K562 (cell line): ENCODE measurements around the gene GP2. TPM values are rescaled to one million over a fixed set of nuclear protein-coding genes. Genes with fewer than 3 reads are reported as not detected.

Experiments
- ATAC-seq: fragments of 200-7000 bp; cut with Tn5 transposase; 3 replicates; pipeline ENCODE4 v1.9.1; 2020; ENCODE audit warnings: moderate library complexity
- BruUV-seq: library from RNA; stranded (reverse); fragments of 400-500 nt; replicated peaks from 2 replicates; lab custom pipeline; 2021; lab: Mats Ljungman, UMichigan
- CTCF ChIA-PET: fragments of 300-600 bp; formaldehyde crosslinking; extraction: SDS; loops from one replicate; lab custom pipeline; 2021; ENCODE audit warnings: low intra/inter-chr PET ratio; lab: Yijun Ruan, JAX
- POLR2A ChIA-PET: fragments of 300-600, 350-650 bp; sonication (Branson Sonifier 250); formaldehyde crosslinking; extraction: SDS; loops from one replicate; lab custom pipeline; 2021; ENCODE audit warnings: antibody characterized with exemption, inconsistent platforms; lab: Yijun Ruan, JAX
- DNase-seq, 4 experiments: peaks; one replicate each; pipeline versions ENCODE4 v3.0.0 to v3.0.0-alpha.2; 2011 to 2018; ENCODE audit warnings: low spot score in 3 of 4, mixed read lengths in 3 of 4; ENCODE audit errors: extremely low read depth in 1 of 4
- FAIRE-seq: peaks from 2 replicates; lab custom pipeline; 2011; peaks lifted over from hg19 to GRCh38; lab: Jason Lieb, UNC
- H2AFZ ChIP-seq: 2 replicates; pipeline ENCODE4 v1.6.0; 2011; ENCODE audit warnings: low read depth, low read length, control low read depth, inconsistent platforms
- H3K27ac ChIP-seq: fragments of 200-600 bp; 3 replicates; pipeline ENCODE4 v1.8.0; 2011; ENCODE audit warnings: low read depth, mild to moderate bottlenecking, control low read depth, inconsistent platforms, low read length, moderate library complexity, mixed read lengths; ENCODE audit errors: extremely low read depth
- H3K27me3 ChIP-seq, 2 experiments: fragments of 300-600 bp in 1 of 2; 2 replicates in 1 of 2; 3 replicates in 1 of 2; pipeline versions ENCODE4 v1.6.0 to v1.8.0; 2011; ENCODE audit warnings: inconsistent platforms in 2 of 2, low read length in 2 of 2, mild to moderate bottlenecking in 1 of 2, mixed read lengths in 1 of 2, moderate library complexity in 1 of 2; ENCODE audit not compliant: control insufficient read depth in 2 of 2, insufficient read depth in 2 of 2
- H3K36me3 ChIP-seq: fragments of 300-600 bp; 3 replicates; pipeline ENCODE4 v1.8.0; 2011; ENCODE audit warnings: mild to moderate bottlenecking, low read length, inconsistent platforms; ENCODE audit not compliant: control insufficient read depth, insufficient read depth
- H3K4me1 ChIP-seq, 2 experiments: fragments of 200-600 bp in 1 of 2; replicated peaks in 1 of 2; 2 replicates in 1 of 2; 3 replicates in 1 of 2; pipeline versions ENCODE4 v1.5.1 to v1.8.0; 2011; ENCODE audit warnings: inconsistent platforms in 2 of 2, low read length in 2 of 2, mild to moderate bottlenecking in 1 of 2, mixed read lengths in 1 of 2, moderate library complexity in 1 of 2; ENCODE audit not compliant: control insufficient read depth in 2 of 2, insufficient read depth in 2 of 2
- H3K4me2 ChIP-seq: 2 replicates; pipeline ENCODE4 v1.6.1; 2011; ENCODE audit warnings: low read length, control low read depth, inconsistent platforms, mixed read lengths; ENCODE audit not compliant: insufficient read depth
- H3K4me3 ChIP-seq: fragments of 200-600 bp; sonication (generic), shearing (Covaris generic); 2 replicates; pipeline ENCODE4 v1.5.1; 2016; ENCODE audit warnings: control low read depth, inconsistent platforms
- H3K79me2 ChIP-seq: fragments of 200-600 bp; 3 replicates; pipeline ENCODE4 v1.8.0; 2011; ENCODE audit warnings: low read length, inconsistent platforms; ENCODE audit not compliant: control insufficient read depth, insufficient read depth
- H3K9ac ChIP-seq, 2 experiments: 2 replicates each; pipeline versions ENCODE4 v1.6.0 to v1.6.1; 2011; ENCODE audit warnings: low read depth in 2 of 2, low read length in 2 of 2, control low read depth in 1 of 2, inconsistent platforms in 1 of 2, mild to moderate bottlenecking in 1 of 2, mixed read lengths in 1 of 2; ENCODE audit not compliant: insufficient read depth in 1 of 2
- H3K9me1 ChIP-seq: one replicate; pipeline ENCODE4 v1.6.0; 2011; ENCODE audit warnings: inconsistent platforms, mild to moderate bottlenecking, low read length, moderate library complexity; ENCODE audit not compliant: control insufficient read depth, insufficient read depth
- H3K9me3 ChIP-seq: replicated peaks from 2 replicates; pipeline ENCODE4 v1.5.1; 2011; ENCODE audit warnings: low read depth, low read length, inconsistent platforms; ENCODE audit not compliant: control insufficient read depth, insufficient read depth
- H4K20me1 ChIP-seq: replicated peaks from 2 replicates; pipeline ENCODE4 v1.6.1; 2011; ENCODE audit warnings: low read length, inconsistent platforms, mixed read lengths; ENCODE audit not compliant: control insufficient read depth, insufficient read depth
- ATF4 ChIP-seq: fragments of 450-650 bp; formaldehyde crosslinking; IDR thresholded peaks from 2 replicates; pipeline ENCODE4 v1.4.0; 2022; ENCODE audit warnings: mild to moderate bottlenecking, moderate library complexity
- BCL6 ChIP-seq: fragments of 250-450 bp; sonication (Bioruptor Pico); IDR thresholded peaks from 2 replicates; pipeline ENCODE4 v1.4.0; 2020
- C11orf30 ChIP-seq: fragments of 450-650 bp; IDR thresholded peaks from 2 replicates; pipeline ENCODE4 v1.6.1; 2016; ENCODE audit warnings: low read depth, mild to moderate bottlenecking
- CTBP1 ChIP-seq: fragments of 450-650 bp; IDR thresholded peaks from 2 replicates; pipeline ENCODE4 v1.6.1; 2016; ENCODE audit warnings: borderline replicate concordance
- GATAD2A ChIP-seq: fragments of 450-650 bp; IDR thresholded peaks from 2 replicates; pipeline ENCODE4 v1.6.1; 2017
- GTF2A2 ChIP-seq: IDR thresholded peaks from 2 replicates; pipeline ENCODE4 v1.6.1; 2016; ENCODE audit warnings: mild to moderate bottlenecking, missing genetic modification characterization, missing compliant biosample characterization
- HMGN3 ChIP-seq: IDR thresholded peaks from 2 replicates; pipeline ENCODE4 v1.6.1; 2011; ENCODE audit warnings: borderline replicate concordance, low read depth, mild to moderate bottlenecking, mixed read lengths, low read length; ENCODE audit not compliant: insufficient read length; ENCODE audit errors: extremely low read depth
- LARP7 ChIP-seq: fragments of 450-650 bp; IDR thresholded peaks from 2 replicates; pipeline ENCODE4 v1.6.1; 2016
- NFE2 ChIP-seq: IDR thresholded peaks from 2 replicates; pipeline ENCODE4 v1.6.1; 2014; ENCODE audit warnings: antibody characterized with exemption, low read depth
- NR2C2 ChIP-seq, 2 experiments: fragments of 200-800 bp in 1 of 2; sonication (Bioruptor generic) in 1 of 2; sonication (generic) in 1 of 2; formaldehyde crosslinking in 1 of 2; IDR thresholded peaks; 2 replicates each; pipeline versions ENCODE4 v1.6.1 to v1.8.0; 2016 to 2022; ENCODE audit warnings: mild to moderate bottlenecking in 1 of 2, missing compliant biosample characterization in 1 of 2, missing genetic modification characterization in 1 of 2, missing genetic modification reagents in 1 of 2
- PCBP2 ChIP-seq: fragments of 200-400 bp; formaldehyde crosslinking; IDR thresholded peaks from 2 replicates; pipeline ENCODE4 v1.6.1; 2018; ENCODE audit warnings: low read length, low read depth, mild to moderate bottlenecking, moderate library complexity; ENCODE audit not compliant: poor library complexity, severe bottlenecking
- PRMT5 ChIP-seq: sonication (generic); formaldehyde crosslinking; IDR thresholded peaks from 2 replicates; pipeline ENCODE4 v1.5.0; 2020; ENCODE audit warnings: missing genetic modification reagents
- SMC3 ChIP-seq: conservative IDR thresholded peaks from 2 replicates; pipeline ENCODE4 v1.6.1; 2011; ENCODE audit warnings: low read depth, low read length, improper control_type of control experiment; ENCODE audit not compliant: insufficient read depth
- SNAPC5 ChIP-seq: fragments of 250-450 bp; sonication (Bioruptor Pico); IDR thresholded peaks from 2 replicates; pipeline ENCODE4 v1.8.0; 2021; ENCODE audit warnings: moderate library complexity, mild to moderate bottlenecking, inconsistent platforms
- STAG1 ChIP-seq: sonication (generic); formaldehyde crosslinking; IDR thresholded peaks from 2 replicates; pipeline ENCODE4 v1.5.0; 2020; ENCODE audit warnings: missing genetic modification reagents, borderline replicate concordance
- TAF1 ChIP-seq: IDR thresholded peaks from 2 replicates; pipeline ENCODE4 v1.6.1; 2011; ENCODE audit warnings: mild to moderate bottlenecking, low read length, moderate library complexity; ENCODE audit not compliant: insufficient read depth, control insufficient read depth, severe bottlenecking; ENCODE audit errors: extremely low read depth
- TAF9B ChIP-seq: fragments of 450-650 bp; IDR thresholded peaks from 2 replicates; pipeline ENCODE4 v1.6.1; 2018; ENCODE audit warnings: mild to moderate bottlenecking; ENCODE audit not compliant: partially characterized antibody
- XRCC4 ChIP-seq: IDR thresholded peaks from one replicate; pipeline ENCODE4 v1.6.1; 2011; ENCODE audit not compliant: insufficient read depth, insufficient read length; ENCODE audit errors: extremely low read depth
- ZBTB12 ChIP-seq: fragments of 250-450 bp; sonication (Bioruptor Pico); IDR thresholded peaks from 2 replicates; pipeline ENCODE4 v1.4.0; 2020
- WGBS: fragments of 100-300 bp; shearing (Covaris generic); methylation state at CpG from one replicate; pipeline ENCODE4 v1.1.6; 2016; ENCODE audit warnings: low coverage, mixed read lengths; ENCODE audit not compliant: insufficient coverage; ENCODE audit errors: missing lambda C conversion rate; 5-methylcytosine and 5-hydroxymethylcytosine counted together
- in situ Hi-C: fragments of 300-500 bp; cut with MboI; formaldehyde crosslinking; loops from 4 replicates; pipeline ENCODE4 v1.15.0; 2018; ENCODE audit warnings: inconsistent platforms, mixed read lengths
- intact Hi-C: fragments of 100-400 bp; cut with micrococcal nuclease; formaldehyde crosslinking; loops from 2 replicates; pipeline ENCODE4 v1.14.2; 2022
- polyA plus RNA-seq, 8 experiments: library from polyadenylated mRNA; depleted of rRNA in 4 of 8; stranded (reverse) in 5 of 8; unstranded in 3 of 8; fragments of >200 nt; fragmentation: Nextera tagmentation in 2 of 8; fragmentation: Illumina TruSeq in 1 of 8; extraction: Ambion mirVana in 2 of 8; extraction: Trizol in 1 of 8; gene quantifications; 2 replicates each; pipeline versions ENCODE4 v1.2.1 to v1.2.3, GENCODE V29; 2011 to 2014; ENCODE audit warnings: inconsistent platforms in 1 of 8, missing spikeins in 1 of 8
- total RNA-seq, 7 experiments: library from RNA; depleted of rRNA in 6 of 7; stranded (reverse); fragments of >200 nt in 6 of 7; fragmentation: Illumina TruSeq in 2 of 7; extraction: Trizol in 2 of 7; gene quantifications; 2 replicates each; pipeline versions ENCODE4 v1.2.1 to v1.2.3, GENCODE V29; 2011 to 2021; ENCODE audit warnings: low replicate concordance in 1 of 7

GP2 gene
- total and polyA plus RNA-seq, 9 of the 15 experiments (the other 6 are each of a cell fraction or from before 2014, with no cell fraction given) = 5.9 TPM; not detected in 8

- H3K4me2 ChIP-seq = no peak overlapping the region
- no peak overlapping the region for H3K27ac ChIP-seq
- H3K9me1 ChIP-seq = no peaks in the 10 kb centered on the region
- no peak overlapping the region for H3K9ac ChIP-seq
- no peak overlapping the region for H3K4me3 ChIP-seq
- ChIA-PET CTCF (no interaction called here), POLR2A (no interaction called here)
- peaks cover 3% of the 10 kb centered on the region; the same call in 1 of the 2 replicates for H4K20me1 ChIP-seq
- no peak for DNase-seq
- no peaks in the 10 kb centered on the region for H3K27me3 ChIP-seq
- intact Hi-C loops = no loop called here
- no peak for TF ChIP-seq NR2C2 (CRISPR knock-in tag; IDR thresholded peaks at IDR 0.05)
- no peak for TF ChIP-seq NR2C2 (tag; IDR thresholded peaks at IDR 0.05)
- no peak for TF ChIP-seq PRMT5 (CRISPR knock-in tag)
- no peak for TF ChIP-seq HMGN3
- TF ChIP-seq ZBTB12 (CRISPR knock-in tag) = no peak
- no peak for TF ChIP-seq GATAD2A
- TF ChIP-seq GTF2A2 (tag) = no peak
- TF ChIP-seq ATF4 (CRISPR knock-in tag) = no peak
- TF ChIP-seq XRCC4 = no peak
- no peak for TF ChIP-seq PCBP2
- no peak for TF ChIP-seq SMC3
- TF ChIP-seq BCL6 (CRISPR knock-in tag) = no peak
- no peak for TF ChIP-seq NFE2
- TF ChIP-seq TAF9B = no peak
- TF ChIP-seq TAF1 = no peak
- no peak for TF ChIP-seq SNAPC5
- no peak for TF ChIP-seq LARP7
- TF ChIP-seq STAG1 = no peak
- no peak for TF ChIP-seq CTBP1
- no peak for TF ChIP-seq C11orf30
- no peak overlapping the region for H2AFZ ChIP-seq
- H3K79me2 ChIP-seq = no peaks in the 10 kb centered on the region
- no peaks in the 10 kb centered on the region for H3K36me3 ChIP-seq
- in situ Hi-C loops = no loop called here
- no peaks in the 10 kb centered on the region for H3K4me1 ChIP-seq
- no peak for FAIRE-seq
- 0% methylated on average over 3 of the region's 5 CpGs for WGBS
- no peaks in the 10 kb centered on the region for H3K9me3 ChIP-seq
- ATAC-seq = no peak
- no TSS peak for BruUV-seq
These were observed 10.6 kb downstream of the GP2 start for GRCh38 chr16:20316715-20317114.
